GM12892 (cell line): ENCODE data around the gene ZBTB20.

Source experiments
- POLR2A ChIP-seq: IDR thresholded peaks from 2 replicates; pipeline ENCODE4 v1.6.1; 2011; ENCODE audit warnings: low read depth, low read length, control low read depth
- POLR2AphosphoS5 ChIP-seq: IDR thresholded peaks from 2 replicates; pipeline ENCODE4 v1.6.1; 2011; ENCODE audit warnings: low read depth, low read length, control low read depth
- TAF1 ChIP-seq: IDR thresholded peaks from 2 replicates; pipeline ENCODE4 v1.6.1; 2011; ENCODE audit warnings: low read depth, mild to moderate bottlenecking, control low read depth, low read length, borderline replicate concordance

DNA sequence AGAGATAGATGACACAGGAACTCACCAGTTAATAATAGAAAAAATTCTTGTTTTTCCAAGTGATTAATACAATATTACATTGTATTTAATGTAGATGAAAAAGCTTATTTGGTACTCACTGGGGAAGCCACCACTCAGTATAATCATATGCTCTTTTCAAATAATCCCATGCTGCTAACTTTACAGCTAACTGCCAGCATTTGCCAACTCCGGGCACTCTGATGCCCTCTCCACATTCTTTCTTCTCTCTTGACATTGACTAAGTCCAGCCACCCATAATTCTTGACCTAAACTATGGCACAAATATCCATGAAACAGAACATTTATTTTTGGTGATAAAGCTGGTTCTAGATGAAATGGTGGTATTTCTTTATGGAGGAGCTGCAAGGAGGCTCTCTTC, 384.9 kb downstream of the ZBTB20 start:
- TF ChIP-seq POLR2A (no peak), POLR2AphosphoS5 (no peak), TAF1 (no peak)
